HG03103 (cell line): ENCODE results near the gene TTLL8.

Experiments used
- ATAC-seq: cut with Tn5 transposase; IDR thresholded peaks from one replicate; pipeline ENCODE4 v1.9.1; 2021; ENCODE audit warnings: low read depth; ENCODE audit not compliant: unreplicated experiment

Gene TTLL8

GRCh38 chr22:50062509-50063135 lies 4.5 kb upstream of the TTLL8 start:
- no peak for ATAC-seq

- ATAC-seq = no peak
Observed at GRCh38 chr22:50061824-50062355, 3.8 kb upstream of the TTLL8 start.

- no peak for ATAC-seq
Observed at GRCh38 chr22:50061141-50061823, 3.2 kb upstream of the TTLL8 start.

- no peak for ATAC-seq
Observed at GRCh38 chr22:50060441-50061140, 2.5 kb upstream of the TTLL8 start.

- ATAC-seq = no peak
Observed at GRCh38 chr22:50059881-50060262, 1.8 kb upstream of the TTLL8 start.

GRCh38 chr22:50058906-50059880 lies 1.1 kb upstream of the TTLL8 start:
- ATAC-seq = no peak

- ATAC-seq = no peak
Observed at GRCh38 chr22:50057278-50058060, 629 bp downstream of the TTLL8 start.

- no peak for ATAC-seq
Observed at GRCh38 chr22:50056214-50056972, 1.7 kb downstream of the TTLL8 start.

- no peak for ATAC-seq
Observed at GRCh38 chr22:50053861-50054260, 4.2 kb downstream of the TTLL8 start.

- no peak for ATAC-seq
Observed at GRCh38 chr22:50051930-50052329, 6.2 kb downstream of the TTLL8 start.

- no peak for ATAC-seq
Observed at GRCh38 chr22:50049299-50050195, 8.6 kb downstream of the TTLL8 start.

- no peak for ATAC-seq
Observed at GRCh38 chr22:50048836-50049235, 9.3 kb downstream of the TTLL8 start.

- ATAC-seq = no peak
Observed at GRCh38 chr22:50048061-50048765, 9.9 kb downstream of the TTLL8 start.

GRCh38 chr22:50047346-50047745 lies 10.8 kb downstream of the TTLL8 start:
- no peak for ATAC-seq

GRCh38 chr22:50046481-50047245 lies 11.4 kb downstream of the TTLL8 start:
- ATAC-seq = no peak

GRCh38 chr22:50046019-50046415 lies 12.1 kb downstream of the TTLL8 start:
- no peak for ATAC-seq
